ENCODE data around the gene SLC26A1.
A peak's percentile ranks its signal among the peaks of the same experiment; 100 is the strongest.

The SLC26A1 gene

GRCh38 chr4:1038948-1039492 lies 45.8 kb upstream of the SLC26A1 start:
- H3K9ac ChIP-seq: no peak overlapping the region
- H3K27me3 ChIP-seq: peaks cover 23 to 40% (median 34%) of the 10 kb centered on the region in 11 experiments
- no peak overlapping the region for H3K4me3 ChIP-seq
- H3K9me3 ChIP-seq (replicated peaks in 1 of 11): no peaks in the 10 kb centered on the region
- no peak overlapping the region for H3K27ac ChIP-seq
- no peaks in the 10 kb centered on the region for H3K36me3 ChIP-seq
- no peak for TF ChIP-seq Cebpa-rat (IDR thresholded peaks at IDR 0.05)
- peaks cover 0 to 14% (median 0%) of the 10 kb centered on the region in 11 experiments; a peak in 6 of 22 replicates for H4K20me1 ChIP-seq
- H3K4me1 ChIP-seq: peaks cover 11 to 28% (median 21%) of the 10 kb centered on the region in 10 experiments
- H3K4me2 ChIP-seq: no peak overlapping the region

- Histone ChIP-seq H3K36me3 (no peaks in the 10 kb centered on the region), H3K9ac (no peak overlapping the region; a peak in 1 of 22 replicates), H4K20me1 (peaks cover 0 to 30% (median 10%) of the 10 kb centered on the region in 11 experiments; a peak in 10 of 22 replicates), H3K27me3 (peaks cover 37 to 46% (median 41%) of the 10 kb centered on the region in 11 experiments), H3K4me1 (peaks cover 14 to 29% (median 25%) of the 10 kb centered on the region in 10 experiments), H3K4me3 (no peak overlapping the region), H3K9me3 (replicated peaks in 1 of 11) (no peaks in the 10 kb centered on the region), H3K27ac (no peak overlapping the region), H3K4me2 (no peak overlapping the region)
- TF ChIP-seq Cebpa-rat (IDR thresholded peaks at IDR 0.05): no peak
These were observed 44.0 kb upstream of the SLC26A1 start for GRCh38 chr4:1036976-1037810.

GRCh38 chr4:1036095-1036494 lies 42.9 kb upstream of the SLC26A1 start:
- Histone ChIP-seq H3K9me3 (replicated peaks in 1 of 11) (no peaks in the 10 kb centered on the region), H3K4me1 (peaks cover 3 to 28% (median 22%) of the 10 kb centered on the region in 10 experiments)
- no peak for TF ChIP-seq Cebpa-rat (IDR thresholded peaks at IDR 0.05)

GRCh38 chr4:1035510-1035909 lies 42.3 kb upstream of the SLC26A1 start:
- peaks cover 38 to 46% (median 41%) of the 10 kb centered on the region in 11 experiments for H3K27me3 ChIP-seq
- TF ChIP-seq Cebpa-rat (IDR thresholded peaks at IDR 0.05): no peak
- no peaks in the 10 kb centered on the region for H3K9me3 ChIP-seq (replicated peaks in 1 of 11)
- no peak overlapping the region for H3K4me2 ChIP-seq
- H4K20me1 ChIP-seq: peaks cover 0 to 39% (median 20%) of the 10 kb centered on the region in 11 experiments; a peak in 11 of 22 replicates
- no peak overlapping the region for H3K27ac ChIP-seq
- no peak overlapping the region for H3K4me3 ChIP-seq
- peaks cover 5 to 32% (median 27%) of the 10 kb centered on the region in 10 experiments for H3K4me1 ChIP-seq
- no peak overlapping the region for H3K9ac ChIP-seq
- no peaks in the 10 kb centered on the region for H3K36me3 ChIP-seq

More at GRCh38 chr4:1036095-1036494, 42.9 kb upstream of the SLC26A1 start:
- no peaks in the 10 kb centered on the region for H3K36me3 ChIP-seq
- H3K9ac ChIP-seq: 0 out of 22 replicates have a peak overlapping the region, but pooled peaks of 1 of the 11 experiments have one; percentile 18
- H3K27ac ChIP-seq: no peak overlapping the region
- peaks cover 0 to 39% (median 19%) of the 10 kb centered on the region in 11 experiments; a peak in 11 of 22 replicates for H4K20me1 ChIP-seq
- no peak overlapping the region for H3K4me3 ChIP-seq
- H3K4me2 ChIP-seq: no peak overlapping the region
- peaks cover 37 to 46% (median 41%) of the 10 kb centered on the region in 11 experiments for H3K27me3 ChIP-seq

- Histone ChIP-seq H3K27ac (no peak overlapping the region), H3K4me2 (peak overlapping the region in 1 of 11 experiments; percentile 59; a peak in 1 of 22 replicates)
These were observed 40.8 kb upstream of the SLC26A1 start for GRCh38 chr4:1033840-1034551.

GRCh38 chr4:1032861-1033260 lies 39.7 kb upstream of the SLC26A1 start:
- Histone ChIP-seq H3K27me3 (peaks cover 38 to 53% (median 41%) of the 10 kb centered on the region in 11 experiments), H3K9me3 (replicated peaks in 1 of 11) (no peaks in the 10 kb centered on the region), H3K4me2 (peak overlapping the region in 8 of 11 experiments; percentile 21 to 64 (median 51); a peak in 14 of 22 replicates), H3K27ac (no peak overlapping the region), H3K9ac (no peak overlapping the region), H4K20me1 (peaks cover 0 to 54% (median 20%) of the 10 kb centered on the region in 11 experiments; a peak in 13 of 22 replicates), H3K4me3 (no peak overlapping the region), H3K36me3 (no peaks in the 10 kb centered on the region), H3K4me1 (peaks cover 21 to 55% (median 45%) of the 10 kb centered on the region in 10 experiments)
- TF ChIP-seq Cebpa-rat (IDR thresholded peaks at IDR 0.05): no peak

More at GRCh38 chr4:1033840-1034551, 40.8 kb upstream of the SLC26A1 start:
- no peaks in the 10 kb centered on the region for H3K36me3 ChIP-seq
- H3K4me1 ChIP-seq: peaks cover 20 to 47% (median 42%) of the 10 kb centered on the region in 10 experiments
- no peak overlapping the region for H3K4me3 ChIP-seq
- TF ChIP-seq Cebpa-rat (IDR thresholded peaks at IDR 0.05): no peak
- no peak overlapping the region for H3K9ac ChIP-seq
- H4K20me1 ChIP-seq: peaks cover 0 to 43% (median 20%) of the 10 kb centered on the region in 11 experiments; a peak in 11 of 22 replicates
- peaks cover 38 to 53% (median 41%) of the 10 kb centered on the region in 11 experiments for H3K27me3 ChIP-seq
- no peaks in the 10 kb centered on the region for H3K9me3 ChIP-seq (replicated peaks in 1 of 11)

GRCh38 chr4:1031956-1032795 lies 39.0 kb upstream of the SLC26A1 start:
- no peak overlapping the region for H3K4me3 ChIP-seq
- TF ChIP-seq Cebpa-rat (IDR thresholded peaks at IDR 0.05): no peak
- no peak overlapping the region for H3K27ac ChIP-seq
- no peaks in the 10 kb centered on the region for H3K36me3 ChIP-seq
- H3K27me3 ChIP-seq: peaks cover 38 to 53% (median 41%) of the 10 kb centered on the region in 11 experiments
- H3K4me2 ChIP-seq: peak overlapping the region in 8 of 11 experiments; percentile 21 to 64 (median 51); a peak in 15 of 22 replicates
- H3K9me3 ChIP-seq (replicated peaks in 1 of 11): no peaks in the 10 kb centered on the region
- no peak overlapping the region for H3K9ac ChIP-seq
- H3K4me1 ChIP-seq: peaks cover 21 to 60% (median 45%) of the 10 kb centered on the region in 10 experiments
- peaks cover 0 to 61% (median 21%) of the 10 kb centered on the region in 11 experiments; a peak in 15 of 22 replicates for H4K20me1 ChIP-seq

GRCh38 chr4:1031346-1031745 lies 38.1 kb upstream of the SLC26A1 start:
- Histone ChIP-seq H3K4me2 (peak overlapping the region in 9 of 11 experiments; percentile 64 to 94 (median 89); a peak in 12 of 22 replicates), H3K9ac (no peak overlapping the region), H3K27me3 (peaks cover 38 to 53% (median 41%) of the 10 kb centered on the region in 11 experiments)

More at GRCh38 chr4:1031346-1031745, 38.1 kb upstream of the SLC26A1 start:
- no peaks in the 10 kb centered on the region for H3K9me3 ChIP-seq (replicated peaks in 1 of 11)
- H3K36me3 ChIP-seq: peaks cover 0 to under 1% (median 0%) of the 10 kb centered on the region in 11 experiments; a peak in 1 of 22 replicates
- H3K27ac ChIP-seq: no peak overlapping the region
- peaks cover 22 to 68% (median 48%) of the 10 kb centered on the region in 10 experiments for H3K4me1 ChIP-seq
- no peak overlapping the region for H3K4me3 ChIP-seq
- TF ChIP-seq Cebpa-rat (IDR thresholded peaks at IDR 0.05): no peak
- H4K20me1 ChIP-seq: peaks cover 0 to 69% (median 30%) of the 10 kb centered on the region in 11 experiments; a peak in 16 of 22 replicates

All from BLaER1 treated with 17β-estradiol and CSF1 and Interleukin-3, amounts not matched to agents 10 nM and 100 nM (cell line).